Heart right ventricle (tissue), 16 donors: ENCODE measurements around the gene CRYM. TPM values are rescaled to one million over a fixed set of nuclear protein-coding genes. Genes with fewer than 3 reads are reported as not detected.
"Not testable (repeated sequence)": the region's sequence is repeated elsewhere in the genome, so short reads cannot be mapped to it uniquely, and the experiment has no call there.

Source experiments
- ATAC-seq, 8 donors: fragments of 200-7000 bp; cut with Tn5 transposase; one replicate each; pipeline ENCODE4 v1.9.1; 2020; ENCODE audit warnings: mild to moderate bottlenecking in 8 of 8, moderate library complexity in 8 of 8, moderate number of reproducible peaks in 1 of 8
- DNase-seq, 2 donors: peaks; one replicate each; pipeline ENCODE4 v3.0.0-alpha.2; 2020
- H3K27ac ChIP-seq, 10 donors: fragments of 200-600 bp; sonication (generic) in 2 of 10; one replicate each; pipeline versions ENCODE4 v1.5.0 to v1.8.0; 2020 to 2022; ENCODE audit warnings: mild to moderate bottlenecking in 3 of 10
- H3K27me3 ChIP-seq, 7 donors: fragments of 200-600 bp; one replicate each; pipeline ENCODE4 v1.8.0; 2021 to 2022; ENCODE audit warnings: mild to moderate bottlenecking in 2 of 7
- H3K36me3 ChIP-seq, 9 donors: fragments of 200-600 bp; sonication (generic) in 1 of 9; one replicate each; pipeline versions ENCODE4 v1.5.0 to v1.8.0; 2020 to 2022; ENCODE audit warnings: mild to moderate bottlenecking in 2 of 9
- H3K4me1 ChIP-seq, 9 donors: fragments of 200-600 bp; sonication (generic) in 1 of 9; one replicate each; pipeline versions ENCODE4 v1.5.0 to v1.8.0; 2020 to 2022; ENCODE audit warnings: mild to moderate bottlenecking in 4 of 9
- H3K4me3 ChIP-seq, 10 donors: fragments of 200-600 bp; sonication (generic) in 2 of 10; one replicate each; pipeline versions ENCODE4 v1.5.0 to v1.8.0; 2020 to 2022; ENCODE audit warnings: mild to moderate bottlenecking in 7 of 10, moderate library complexity in 2 of 10
- H3K9me3 ChIP-seq, 11 donors: fragments of 200-600 bp in 10 of 11; sonication (generic) in 2 of 11; one replicate each; pipeline versions ENCODE4 v1.5.0 to v1.8.0; 2013 to 2022; ENCODE audit warnings: mild to moderate bottlenecking in 2 of 11, control low read depth in 1 of 11, moderate library complexity in 1 of 11
- WGBS, 2 donors: extraction: QIAGEN DNeasy Blood & Tissue Kit; methylation state at CpG; one replicate each; pipeline ENCODE4 v1.1.7; 2013; ENCODE audit warnings: inconsistent platforms in 1 of 2; 5-methylcytosine and 5-hydroxymethylcytosine counted together
- intact Hi-C, 10 donors: fragments of 100-400 bp; cut with DNase I; formaldehyde crosslinking; loops; one replicate each; pipeline versions ENCODE4 v1.11.1 to v1.14.2; 2022
- long read RNA-seq, 3 donors: library from polyadenylated mRNA; unstranded; transcript quantifications; one replicate each; pipeline ENCODE4 v2.0.0, GENCODE V29; 2020 to 2021
- polyA plus RNA-seq, 2 donors: library from polyadenylated mRNA; stranded (reverse); fragments of 200-250 nt; gene quantifications; one replicate each; pipeline ENCODE4 v1.2.3, GENCODE V29; 2013
- total RNA-seq, 10 donors: library from RNA; stranded (reverse); fragmentation: NEBNext Ultra II Directional in 3 of 10; extraction: Animal tissue kit (Norgen Biotek cat#: 25700) in 3 of 10; gene quantifications; one replicate each; pipeline versions ENCODE4 v1.2.1 to v1.2.4, GENCODE V29; 2021 to 2023
- TF ChIP-seq, protein P1 (sequence below), 9 donors: fragments of 200-600 bp; sonication (generic) in 2 of 9; IDR thresholded peaks; one replicate each; pipeline versions ENCODE4 v1.5.0 to v1.8.0; 2021 to 2022; ENCODE audit warnings: antibody characterized with exemption in 9 of 9, mild to moderate bottlenecking in 5 of 9, moderate library complexity in 1 of 9
- donor health status: Arrhythmogenic right ventricular cardiomyopathy.
- donor health status: ischemic (EF 13 %, LVEDD 7.1; RV severe dilation, severe dysfunction).
- donor health status: healthy with polysubstance abuse.
- donor health status: DM: no; HTN: yes; CAD: no.
- donor health status: DM: no; HTN: no; CAD: no.
- donor health status: ischemic (EF 25% LVEDD 6.9; RV normal size, moderate dysfunction).
- donor health status: ischemic (EF 25% LVEDD 5.7; RV mildly dilated, moderate dysfunction).
- donor health status: healthy.
- donor health status: DM: yes; HTN: yes; CAD: no.
- donor health status: Ischemic cardiomyopathy.
- donor health status: ischemic (EF 35%, LVEDD 5.7; RV mildly dilated, moderate dysfunction).
- donor health status: nonischemic (EF 11% LVEDD 7.7; RV severe dilation, severe dysfunction).
- donor health status: DM: yes; HTN: yes; CAD: no.
- donor health status: PGD.
- donor health status: ischemic (EF 29% LVEDD 5.4; RV normal size, mild dysfunction).
- donor health status: nonischemic (EF 23%, LVEDD 6.1; RV moderate dilation, normal function).

Gene CRYM
- total RNA-seq, result 100 to 1,000 TPM in 7 of 10 donors, 10 to 100 TPM in 3; 31.9 to 265 (median 186) TPM
- polyA plus RNA-seq, result 10 to 100 TPM; 37.1 to 47.0 TPM
- long read RNA-seq, donor 1, partial matches to known transcripts, result 35 of 37 reads
- long read RNA-seq, donor 1, other reads (novel, unspliced or antisense), result 2 of 37 reads
- long read RNA-seq, donor 2, partial matches to known transcripts, result 162 of 171 reads
- long read RNA-seq, donor 2, other reads (novel, unspliced or antisense), result 9 of 171 reads
- long read RNA-seq, donor 3, partial matches to known transcripts, result 131 of 139 reads
- long read RNA-seq, donor 3, other reads (novel, unspliced or antisense), result 8 of 139 reads

DNA sequence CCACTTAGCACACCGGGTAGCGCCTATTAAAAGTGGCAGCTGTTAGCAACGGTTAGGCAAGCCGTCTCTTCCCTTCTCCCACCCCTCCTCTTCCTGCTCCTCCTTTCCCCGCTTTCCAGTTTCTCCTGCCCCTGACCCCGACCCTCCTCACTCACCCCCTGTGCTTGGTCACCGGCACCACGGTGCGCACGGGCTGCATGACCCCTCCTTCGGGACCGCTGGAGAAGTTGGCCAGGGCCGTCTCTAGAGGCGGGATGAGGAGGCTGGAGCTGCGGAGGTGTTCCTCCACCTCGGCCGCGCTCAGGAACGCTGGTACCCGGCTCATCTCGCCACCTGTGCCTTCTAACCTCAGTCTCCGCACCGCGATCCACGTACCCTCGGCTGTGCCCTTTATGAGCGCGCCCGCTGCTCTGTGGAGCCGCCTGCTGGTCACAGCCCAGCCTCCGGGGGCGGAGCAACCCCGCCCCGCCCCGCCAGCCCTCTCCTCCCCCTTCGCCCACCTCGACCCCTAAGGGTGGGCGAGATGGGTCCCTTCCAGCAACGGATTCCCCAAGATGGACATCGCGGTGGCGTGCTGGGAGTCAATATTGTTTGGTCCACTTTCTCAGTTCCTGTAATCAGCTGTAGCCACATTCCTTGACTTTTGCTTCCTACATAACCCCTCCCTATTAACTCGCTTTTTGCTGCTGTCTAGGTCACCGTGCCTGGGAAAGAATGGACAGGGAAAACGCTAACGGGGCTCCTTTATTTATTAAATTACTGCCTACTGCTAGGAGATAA is at the start of gene CRYM:
TSS of gene CRYM (minus strand) at position 364 of the 780 bp plus-strand sequence. CDS start at position 325, 39 bp downstream.
- ATAC-seq (peak; percentile 91 to 97 (median 96)), DNase-seq (peak; percentile 55 to 75)
- WGBS, 2 donors, result 1% methylated on average over 46 of the region's 46 CpGs
- peak within 1 kb of the TSS; percentile 4 to 82 (median 61) for H3K4me3 ChIP-seq
- H3K4me1 ChIP-seq, result peaks cover 0 to 30% (median 12%) of the 10 kb centered on the region in 9 donors
- intact Hi-C loops, result loop anchor here in 3 of 10 donors (1.0 to 10.0 kb wide), 3 partner anchors 93 to 122 kb away; partner anchors contain the start of gene LDAF1 (in 1 of the 3)
- peaks cover 0 to 85% (median 22%) of the 10 kb centered on the region in 7 donors for H3K27me3 ChIP-seq
- TF ChIP-seq, protein P1, sequence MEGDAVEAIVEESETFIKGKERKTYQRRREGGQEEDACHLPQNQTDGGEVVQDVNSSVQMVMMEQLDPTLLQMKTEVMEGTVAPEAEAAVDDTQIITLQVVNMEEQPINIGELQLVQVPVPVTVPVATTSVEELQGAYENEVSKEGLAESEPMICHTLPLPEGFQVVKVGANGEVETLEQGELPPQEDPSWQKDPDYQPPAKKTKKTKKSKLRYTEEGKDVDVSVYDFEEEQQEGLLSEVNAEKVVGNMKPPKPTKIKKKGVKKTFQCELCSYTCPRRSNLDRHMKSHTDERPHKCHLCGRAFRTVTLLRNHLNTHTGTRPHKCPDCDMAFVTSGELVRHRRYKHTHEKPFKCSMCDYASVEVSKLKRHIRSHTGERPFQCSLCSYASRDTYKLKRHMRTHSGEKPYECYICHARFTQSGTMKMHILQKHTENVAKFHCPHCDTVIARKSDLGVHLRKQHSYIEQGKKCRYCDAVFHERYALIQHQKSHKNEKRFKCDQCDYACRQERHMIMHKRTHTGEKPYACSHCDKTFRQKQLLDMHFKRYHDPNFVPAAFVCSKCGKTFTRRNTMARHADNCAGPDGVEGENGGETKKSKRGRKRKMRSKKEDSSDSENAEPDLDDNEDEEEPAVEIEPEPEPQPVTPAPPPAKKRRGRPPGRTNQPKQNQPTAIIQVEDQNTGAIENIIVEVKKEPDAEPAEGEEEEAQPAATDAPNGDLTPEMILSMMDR (IDR thresholded peaks at IDR 0.05), result peak; percentile 60 to 89 (median 84)
- peak within 1 kb of the TSS; percentile 31 to 94 (median 82) for H3K27ac ChIP-seq
- no peaks in the 10 kb centered on the region for H3K9me3 ChIP-seq
- H3K36me3 ChIP-seq, result peaks cover 0 to 25% (median 0%) of the 10 kb centered on the region in 9 donors

DNA sequence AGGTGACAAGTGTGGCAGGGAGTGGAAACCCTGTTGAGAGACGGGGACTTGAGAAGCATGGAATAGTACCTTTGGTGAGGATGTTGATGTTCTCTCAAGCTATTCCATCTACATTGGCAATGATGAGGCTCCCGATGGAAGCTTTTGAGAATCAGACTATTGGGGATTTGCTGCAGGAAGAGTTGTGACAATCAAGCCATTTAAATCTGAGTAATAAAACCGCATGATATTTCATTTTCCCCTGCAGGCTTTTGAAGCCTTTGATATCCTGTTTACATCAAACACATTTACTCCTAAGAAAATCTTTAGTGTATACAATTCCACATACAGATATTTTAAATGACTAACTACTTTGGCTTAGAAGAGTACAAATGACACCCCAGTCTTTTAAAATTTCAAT is 49.0 kb upstream of the CRYM start:
- Histone ChIP-seq H3K36me3 (no peaks in the 10 kb centered on the region), H3K4me3 (no peak overlapping the region), H3K4me1 (no peaks in the 10 kb centered on the region), H3K9me3 (peaks cover 0 to 9% (median 0%) of the 10 kb centered on the region in 11 donors), H3K27ac (no peak overlapping the region), H3K27me3 (no peaks in the 10 kb centered on the region)
- TF ChIP-seq, protein P1 (IDR thresholded peaks at IDR 0.05), result no peak
- 86 to 90% methylated on average over 3 of the region's 3 CpGs for WGBS, 2 donors
- DNase-seq (no peak), ATAC-seq (no peak)
- intact Hi-C loops, result no loop called here

DNA sequence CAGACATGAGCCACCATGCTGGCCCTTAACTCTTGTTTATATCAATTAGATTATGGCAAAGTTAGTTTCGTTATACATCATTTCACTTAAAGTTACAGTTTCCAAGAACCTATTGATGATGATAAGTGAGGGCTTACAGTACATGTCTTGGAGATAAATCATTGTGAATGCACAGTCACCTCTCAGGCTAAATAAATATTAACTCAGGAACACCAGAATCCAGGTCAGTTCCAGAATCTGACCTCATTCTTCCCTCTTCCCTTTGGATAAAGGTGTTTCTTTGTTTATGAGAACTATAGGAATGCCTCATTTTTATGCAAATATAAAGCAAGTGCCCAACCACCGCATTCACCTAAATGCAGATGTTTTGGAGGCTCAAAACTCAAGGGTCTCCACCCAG is 48.4 kb upstream of the CRYM start:
- H3K36me3 ChIP-seq, result no peaks in the 10 kb centered on the region
- TF ChIP-seq, protein P1 (IDR thresholded peaks at IDR 0.05), result no peak
- peaks cover 0 to 9% (median 0%) of the 10 kb centered on the region in 11 donors for H3K9me3 ChIP-seq
- H3K4me1 ChIP-seq, result no peaks in the 10 kb centered on the region
- intact Hi-C loops, result no loop called here
- H3K27me3 ChIP-seq, result no peaks in the 10 kb centered on the region
- H3K4me3 ChIP-seq, result no peak overlapping the region
- no peak for DNase-seq
- no peak overlapping the region for H3K27ac ChIP-seq
- 80 to 81% methylated on average over 2 of the region's 2 CpGs for WGBS, 2 donors
- ATAC-seq, result no peak

DNA sequence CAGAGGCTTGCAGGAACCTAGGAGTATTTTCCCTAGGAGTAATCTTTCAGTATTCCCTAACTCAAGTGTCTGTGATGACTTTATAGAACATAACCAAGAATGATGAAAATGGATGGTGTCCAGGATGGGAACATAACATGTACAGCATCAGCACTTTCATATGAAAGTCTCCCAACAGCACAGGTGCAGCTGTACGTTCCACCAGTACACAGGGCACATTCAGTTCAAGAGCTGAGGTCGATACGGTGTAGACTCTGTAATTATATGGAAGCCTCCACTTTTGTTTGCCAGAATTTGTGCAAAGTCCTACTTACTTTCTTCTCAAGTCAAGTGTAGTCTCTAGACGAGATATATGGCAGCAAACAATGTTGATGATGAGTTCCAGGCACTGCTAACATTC is 46.2 kb upstream of the CRYM start:
- TF ChIP-seq, protein P1 (IDR thresholded peaks at IDR 0.05), result no peak
- Histone ChIP-seq H3K27me3 (no peaks in the 10 kb centered on the region), H3K27ac (no peak overlapping the region), H3K4me1 (no peaks in the 10 kb centered on the region), H3K4me3 (no peak overlapping the region), H3K36me3 (no peaks in the 10 kb centered on the region), H3K9me3 (peaks cover 0 to 9% (median 0%) of the 10 kb centered on the region in 11 donors)
- WGBS, 2 donors, result 81 to 86% methylated on average over 4 of the region's 4 CpGs
- DNase-seq (no peak), ATAC-seq (no peak)
- intact Hi-C loops, result no loop called here

DNA sequence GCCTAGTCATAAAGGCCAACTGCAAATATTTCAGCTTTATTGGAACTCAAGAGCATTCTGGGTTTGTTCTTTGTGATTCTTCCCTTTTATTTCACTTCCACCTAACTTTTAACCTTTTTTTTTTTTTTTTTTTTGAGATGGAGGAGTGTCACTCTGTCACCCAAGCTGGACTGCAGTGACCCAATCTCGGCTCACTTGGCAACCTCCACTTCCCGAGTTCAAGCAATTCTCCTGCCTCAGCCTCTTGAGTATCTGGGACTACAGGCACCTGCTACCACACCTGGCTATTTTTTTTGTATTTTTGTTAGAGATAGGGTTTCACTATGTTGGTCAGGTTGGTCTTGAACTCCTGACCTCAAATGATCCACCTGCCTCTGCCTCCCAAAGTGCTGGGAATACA is 44.2 kb upstream of the CRYM start:
- H3K36me3 ChIP-seq, H3K27me3 ChIP-seq, H3K4me1 ChIP-seq, DNase-seq, H3K4me3 ChIP-seq, ATAC-seq, H3K27ac ChIP-seq, intact Hi-C loops, H3K9me3 ChIP-seq: not testable (repeated sequence)
- WGBS, 2 donors, result 72 to 87% methylated on average over 2 of the region's 2 CpGs
